ENCODE measurements around the gene MLXIP. TPM values are rescaled to one million over a fixed set of nuclear protein-coding genes. Genes with fewer than 3 reads are reported as not detected.

Gene MLXIP
- total and polyA plus RNA-seq, 2 experiments from 2014 or later: 16.2 to 23.0 TPM

DNA sequence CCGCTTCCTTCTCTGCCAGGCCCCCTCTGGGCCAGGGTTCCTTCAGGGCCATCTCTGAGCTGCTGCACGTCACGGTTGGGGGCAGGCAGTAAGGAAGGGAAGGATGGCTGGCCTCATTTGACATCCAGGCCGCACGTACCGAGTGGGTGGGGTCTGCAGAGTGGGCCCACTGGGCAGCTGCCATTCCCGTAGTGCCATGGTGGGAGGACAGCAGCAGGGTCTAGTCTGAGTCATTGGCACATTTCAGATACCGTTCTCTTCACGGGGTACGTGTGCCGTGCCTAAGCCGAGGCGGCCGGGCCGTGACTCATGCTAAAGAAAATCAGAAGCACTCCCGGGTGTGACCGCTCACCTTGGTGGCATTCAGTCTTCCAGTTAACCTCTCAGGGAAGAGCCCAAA, 51.6 kb downstream of the MLXIP start (continued):
- TF ChIP-seq, protein P1, sequence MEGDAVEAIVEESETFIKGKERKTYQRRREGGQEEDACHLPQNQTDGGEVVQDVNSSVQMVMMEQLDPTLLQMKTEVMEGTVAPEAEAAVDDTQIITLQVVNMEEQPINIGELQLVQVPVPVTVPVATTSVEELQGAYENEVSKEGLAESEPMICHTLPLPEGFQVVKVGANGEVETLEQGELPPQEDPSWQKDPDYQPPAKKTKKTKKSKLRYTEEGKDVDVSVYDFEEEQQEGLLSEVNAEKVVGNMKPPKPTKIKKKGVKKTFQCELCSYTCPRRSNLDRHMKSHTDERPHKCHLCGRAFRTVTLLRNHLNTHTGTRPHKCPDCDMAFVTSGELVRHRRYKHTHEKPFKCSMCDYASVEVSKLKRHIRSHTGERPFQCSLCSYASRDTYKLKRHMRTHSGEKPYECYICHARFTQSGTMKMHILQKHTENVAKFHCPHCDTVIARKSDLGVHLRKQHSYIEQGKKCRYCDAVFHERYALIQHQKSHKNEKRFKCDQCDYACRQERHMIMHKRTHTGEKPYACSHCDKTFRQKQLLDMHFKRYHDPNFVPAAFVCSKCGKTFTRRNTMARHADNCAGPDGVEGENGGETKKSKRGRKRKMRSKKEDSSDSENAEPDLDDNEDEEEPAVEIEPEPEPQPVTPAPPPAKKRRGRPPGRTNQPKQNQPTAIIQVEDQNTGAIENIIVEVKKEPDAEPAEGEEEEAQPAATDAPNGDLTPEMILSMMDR (conservative IDR thresholded peaks at IDR 0.05; ENCODE audit: low read depth in 2 of 2): no peak
- TF ChIP-seq JUNB (IDR thresholded peaks at IDR 0.05; ENCODE audit: unreplicated experiment) (no peak), EZH2phosphoT487 (IDR thresholded peaks at IDR 0.05; ENCODE audit: unreplicated experiment) (no peak), EZH2 (IDR thresholded peaks at IDR 0.05; ENCODE audit: low read depth, unreplicated experiment) (no peak), ZNF331 (CRISPR knock-in tag; IDR thresholded peaks at IDR 0.05; ENCODE audit: low read depth) (no peak), NANOG (IDR thresholded peaks at IDR 0.05; ENCODE audit: borderline replicate concordance) (no peak)
- TF ChIP-seq, protein P2, sequence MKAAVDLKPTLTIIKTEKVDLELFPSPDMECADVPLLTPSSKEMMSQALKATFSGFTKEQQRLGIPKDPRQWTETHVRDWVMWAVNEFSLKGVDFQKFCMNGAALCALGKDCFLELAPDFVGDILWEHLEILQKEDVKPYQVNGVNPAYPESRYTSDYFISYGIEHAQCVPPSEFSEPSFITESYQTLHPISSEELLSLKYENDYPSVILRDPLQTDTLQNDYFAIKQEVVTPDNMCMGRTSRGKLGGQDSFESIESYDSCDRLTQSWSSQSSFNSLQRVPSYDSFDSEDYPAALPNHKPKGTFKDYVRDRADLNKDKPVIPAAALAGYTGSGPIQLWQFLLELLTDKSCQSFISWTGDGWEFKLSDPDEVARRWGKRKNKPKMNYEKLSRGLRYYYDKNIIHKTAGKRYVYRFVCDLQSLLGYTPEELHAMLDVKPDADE (IDR thresholded peaks at IDR 0.05): no peak

DNA sequence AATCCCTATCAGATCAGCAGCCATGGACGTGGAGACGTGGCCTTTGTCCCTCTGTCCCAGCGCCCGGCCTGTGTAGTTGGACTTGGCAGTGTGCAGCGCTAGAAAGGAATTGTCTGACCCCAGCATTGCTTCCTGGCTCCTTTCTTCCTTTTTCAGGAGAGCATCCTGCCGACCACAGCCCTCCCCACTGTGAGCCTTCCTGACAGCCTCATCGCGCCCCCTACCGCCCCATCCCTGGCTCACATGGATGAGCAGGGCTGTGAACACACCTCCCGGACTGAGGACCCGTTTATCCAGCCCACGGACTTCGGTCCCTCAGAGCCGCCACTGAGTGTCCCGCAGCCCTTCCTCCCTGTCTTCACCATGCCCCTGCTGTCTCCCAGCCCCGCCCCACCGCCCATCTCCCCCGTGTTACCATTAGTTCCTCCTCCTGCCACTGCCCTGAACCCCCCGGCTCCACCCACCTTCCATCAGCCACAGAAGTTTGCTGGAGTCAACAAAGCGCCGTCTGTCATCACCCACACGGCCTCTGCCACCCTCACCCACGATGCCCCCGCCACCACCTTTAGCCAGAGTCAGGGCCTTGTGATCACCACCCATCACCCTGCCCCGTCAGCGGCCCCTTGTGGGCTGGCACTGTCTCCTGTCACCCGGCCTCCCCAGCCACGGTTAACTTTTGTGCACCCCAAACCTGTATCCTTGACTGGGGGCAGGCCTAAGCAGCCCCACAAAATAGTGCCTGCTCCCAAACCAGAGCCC, 54.8 kb downstream of the MLXIP start:
- H3K4me3 Mint-ChIP-seq: no peak overlapping the region
- peaks cover 17% of the 10 kb centered on the region for H3K36me3 Mint-ChIP-seq (ENCODE audit: low read depth)
- Histone ChIP-seq H4K20me1 (replicated peaks; ENCODE audit: insufficient read depth) (peaks cover 8% of the 10 kb centered on the region; the same call in 1 of the 2 replicates), H3K79me2 (replicated peaks; ENCODE audit: insufficient read depth) (no peaks in the 10 kb centered on the region), H3K36me3 (ENCODE audit: insufficient read depth) (no peaks in the 10 kb centered on the region), H3K4me3 (no peak overlapping the region), H3F3A (replicated peaks; ENCODE audit: low read depth) (peaks cover 6% of the 10 kb centered on the region; the same call in 1 of the 2 replicates), H3K9me2 (ENCODE audit: insufficient read depth) (no peaks in the 10 kb centered on the region), H3K4me2 (no peak overlapping the region), H2AFZ (no peak overlapping the region), H3K4me1 (ENCODE audit: insufficient read depth) (no peaks in the 10 kb centered on the region; the same call in 1 of the 2 replicates), H3K27ac (ENCODE audit: low read depth) (peak overlapping the region; percentile 32; the same call in 1 of the 2 replicates), H3K27me3 (ENCODE audit: insufficient read depth) (no peaks in the 10 kb centered on the region)
- H3K27ac Mint-ChIP-seq: no peak overlapping the region
- peaks cover 6% of the 10 kb centered on the region; the same call in 1 of the 3 replicates for H3K4me1 Mint-ChIP-seq
- no peak for TF ChIP-seq CREB1 (CRISPR knock-in tag; IDR thresholded peaks at IDR 0.05; ENCODE audit: low read depth)
- TF ChIP-seq, protein P1 (conservative IDR thresholded peaks at IDR 0.05; ENCODE audit: low read depth in 2 of 2): peak; percentile 44 to 72
- H3K9me3 Mint-ChIP-seq: no peaks in the 10 kb centered on the region
- peaks cover 6% of the 10 kb centered on the region for H3K27me3 Mint-ChIP-seq (ENCODE audit: insufficient read depth, low read depth, poor library complexity)
- peak; percentile 73 for DNase-seq (ENCODE audit: low spot score)
- peak; percentile 8; the same call in 1 of the 3 replicates for ATAC-seq
